Osteocyte (in vitro differentiated cells): ENCODE results near the gene SKIDA1. TPM values are rescaled to one million over a fixed set of nuclear protein-coding genes. Genes with fewer than 3 reads are reported as not detected.

Experiments used
- DNase-seq: peaks from one replicate; pipeline ENCODE4 v3.0.0; 2021; ENCODE audit warnings: mixed read lengths; ENCODE audit not compliant: unreplicated experiment; ENCODE audit errors: extremely low spot score
- H3K27ac Mint-ChIP-seq: one replicate; pipeline ENCODE4 v1.8.0; 2021; ENCODE audit warnings: mild to moderate bottlenecking, mixed read lengths; ENCODE audit not compliant: unreplicated experiment
- H3K27me3 Mint-ChIP-seq: one replicate; pipeline ENCODE4 v1.8.0; 2021; ENCODE audit warnings: mixed read lengths; ENCODE audit not compliant: unreplicated experiment
- H3K36me3 Mint-ChIP-seq: one replicate; pipeline ENCODE4 v1.8.0; 2021; ENCODE audit warnings: mixed read lengths; ENCODE audit not compliant: unreplicated experiment
- H3K4me1 Mint-ChIP-seq: one replicate; pipeline ENCODE4 v1.8.0; 2021; ENCODE audit warnings: mixed read lengths; ENCODE audit not compliant: unreplicated experiment
- H3K4me3 Mint-ChIP-seq: one replicate; pipeline ENCODE4 v1.8.0; 2021; ENCODE audit warnings: mild to moderate bottlenecking, moderate library complexity, mixed read lengths; ENCODE audit not compliant: unreplicated experiment
- H3K9me3 Mint-ChIP-seq: one replicate; pipeline ENCODE4 v1.8.0; 2021; ENCODE audit warnings: mixed read lengths; ENCODE audit not compliant: unreplicated experiment
- CTCF ChIP-seq: fragments of 200-600 bp; sonication (generic); IDR thresholded peaks from 2 replicates; pipeline ENCODE4 v1.5.0; 2021; ENCODE audit warnings: antibody characterized with exemption, mild to moderate bottlenecking, moderate library complexity
- total RNA-seq: library from RNA; stranded (reverse); gene quantifications from 2 replicates; pipeline ENCODE4 v1.2.1, GENCODE V29; 2021

SKIDA1 gene
- total RNA-seq, 1 donor from 2014 or later = 4.9 TPM

- Mint-ChIP-seq H3K36me3 (no peaks in the 10 kb centered on the region), H3K27me3 (peaks cover 5% of the 10 kb centered on the region), H3K4me1 (peaks cover 21% of the 10 kb centered on the region), H3K4me3 (no peak overlapping the region), H3K27ac (no peak overlapping the region), H3K9me3 (no peaks in the 10 kb centered on the region)
- no peak for TF ChIP-seq CTCF
- DNase-seq = peak; percentile 11
Observed at GRCh38 chr10:21501731-21502347, 23.6 kb downstream of the SKIDA1 start.

- peak; percentile 62 for DNase-seq
- Mint-ChIP-seq H3K4me1 (peaks cover 16% of the 10 kb centered on the region), H3K9me3 (no peaks in the 10 kb centered on the region), H3K4me3 (no peak overlapping the region), H3K36me3 (no peaks in the 10 kb centered on the region), H3K27me3 (peaks cover 5% of the 10 kb centered on the region), H3K27ac (no peak overlapping the region)
- no peak for TF ChIP-seq CTCF
Observed at GRCh38 chr10:21501091-21501490, 24.4 kb downstream of the SKIDA1 start.

- H3K27me3 Mint-ChIP-seq = peaks cover 5% of the 10 kb centered on the region
- no peak overlapping the region for H3K4me3 Mint-ChIP-seq
- H3K9me3 Mint-ChIP-seq = no peaks in the 10 kb centered on the region
- peaks cover 16% of the 10 kb centered on the region for H3K4me1 Mint-ChIP-seq
- H3K36me3 Mint-ChIP-seq = no peaks in the 10 kb centered on the region
- H3K27ac Mint-ChIP-seq = no peak overlapping the region
- no peak for TF ChIP-seq CTCF
- peak; percentile 72 for DNase-seq
Observed at GRCh38 chr10:21500578-21500910, 24.9 kb downstream of the SKIDA1 start.

GRCh38 chr10:21499701-21500577, 25.5 kb downstream of the SKIDA1 start:
- Mint-ChIP-seq H3K36me3 (no peaks in the 10 kb centered on the region), H3K27me3 (peaks cover 5% of the 10 kb centered on the region), H3K4me3 (no peak overlapping the region), H3K9me3 (no peaks in the 10 kb centered on the region), H3K4me1 (peaks cover 19% of the 10 kb centered on the region), H3K27ac (no peak overlapping the region)
- peak; percentile 82 for DNase-seq
- no peak for TF ChIP-seq CTCF

- Mint-ChIP-seq H3K36me3 (no peaks in the 10 kb centered on the region), H3K27me3 (peaks cover 5% of the 10 kb centered on the region), H3K4me3 (no peak overlapping the region), H3K27ac (no peak overlapping the region), H3K9me3 (no peaks in the 10 kb centered on the region), H3K4me1 (peaks cover 23% of the 10 kb centered on the region)
- no peak for TF ChIP-seq CTCF
- no peak for DNase-seq
Observed at GRCh38 chr10:21498986-21499385, 26.5 kb downstream of the SKIDA1 start.
